HG02798 (cell line): ENCODE results near the gene PCARE.
"Not testable (repeated sequence)": the region's sequence is repeated elsewhere in the genome, so short reads cannot be mapped to it uniquely, and the experiment has no call there.

Source experiments
- ATAC-seq: cut with Tn5 transposase; IDR thresholded peaks from one replicate; pipeline ENCODE4 v1.9.1; 2021; ENCODE audit warnings: mild to moderate bottlenecking; ENCODE audit not compliant: unreplicated experiment, poor library complexity

PCARE gene

DNA sequence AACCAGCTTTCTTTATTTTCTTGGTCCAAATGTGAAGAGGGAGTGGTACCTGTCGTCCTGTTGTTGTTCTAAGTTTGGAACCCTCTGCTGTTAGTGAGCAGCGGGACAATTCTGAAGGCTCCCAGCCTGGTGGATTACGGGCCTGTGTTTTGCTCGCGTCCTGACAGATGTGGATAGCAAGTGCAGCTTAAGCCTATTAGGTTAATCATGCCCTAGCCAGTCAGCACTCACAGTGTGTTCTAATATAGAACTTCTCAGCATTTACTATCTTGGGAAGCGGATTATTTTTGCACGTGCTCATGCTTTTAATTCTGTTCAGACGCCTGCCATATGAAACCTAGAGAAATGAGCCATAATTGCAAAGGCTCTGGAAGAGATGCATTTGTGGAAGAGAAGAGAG lies at the start of gene PCARE:
TSS of gene PCARE (minus strand) at position 113 of the 400 bp plus-strand sequence. CDS start 262 bp downstream, outside the sequence.
- ATAC-seq = no peak

DNA sequence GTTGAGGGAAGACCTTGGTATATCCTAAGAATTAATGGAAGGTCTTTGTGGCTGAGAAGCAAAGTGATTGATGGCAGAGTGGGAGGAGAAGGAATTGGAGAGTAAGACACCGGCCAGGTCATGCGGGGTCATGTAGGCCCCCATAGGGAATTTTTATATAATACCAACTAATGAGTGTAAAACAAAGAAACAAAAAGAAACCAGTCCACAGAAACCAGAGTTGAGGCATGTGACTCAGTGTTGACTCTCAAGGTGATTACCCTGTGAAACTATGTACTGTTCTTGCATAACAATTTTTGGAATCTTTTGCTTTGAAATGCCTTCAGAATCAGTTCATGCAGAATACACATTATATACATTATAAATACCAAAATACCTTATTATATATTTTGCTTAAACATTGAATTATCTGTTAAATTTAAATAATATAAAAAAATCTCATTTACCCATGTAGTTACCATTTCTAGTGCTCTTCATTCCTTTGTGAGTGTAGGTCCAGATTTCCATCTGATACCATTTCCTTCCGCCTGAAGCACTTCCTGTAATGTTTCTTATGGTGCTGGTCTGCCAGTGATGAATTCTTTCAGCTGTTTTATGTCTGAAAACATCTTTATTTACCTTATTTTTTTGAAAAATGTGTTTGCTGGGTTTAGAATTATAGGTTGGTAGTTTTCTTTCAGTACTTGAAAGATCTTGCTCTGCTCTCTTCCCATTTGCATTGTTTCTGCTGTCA lies 49.5 kb upstream of the PCARE start:
- no peak for ATAC-seq

DNA sequence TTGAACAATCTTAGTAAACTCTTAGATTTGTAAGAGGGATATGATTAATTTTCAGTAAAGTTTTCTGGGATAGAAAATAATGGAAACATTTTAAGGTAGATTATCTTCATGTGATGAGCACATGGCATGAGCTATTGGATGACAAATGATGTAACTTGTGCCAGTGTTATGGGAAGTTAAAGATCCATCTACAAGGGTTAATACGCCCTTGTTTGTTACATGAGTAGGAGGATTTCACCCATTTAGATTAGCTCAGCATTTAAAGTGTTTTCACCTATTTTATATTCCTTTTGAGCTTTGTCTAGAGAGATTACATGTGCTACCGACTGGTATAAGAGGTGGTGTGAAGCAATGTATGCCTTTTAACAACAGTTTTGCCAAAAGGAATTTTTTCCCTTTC lies 46.5 kb upstream of the PCARE start:
- ATAC-seq = no peak

DNA sequence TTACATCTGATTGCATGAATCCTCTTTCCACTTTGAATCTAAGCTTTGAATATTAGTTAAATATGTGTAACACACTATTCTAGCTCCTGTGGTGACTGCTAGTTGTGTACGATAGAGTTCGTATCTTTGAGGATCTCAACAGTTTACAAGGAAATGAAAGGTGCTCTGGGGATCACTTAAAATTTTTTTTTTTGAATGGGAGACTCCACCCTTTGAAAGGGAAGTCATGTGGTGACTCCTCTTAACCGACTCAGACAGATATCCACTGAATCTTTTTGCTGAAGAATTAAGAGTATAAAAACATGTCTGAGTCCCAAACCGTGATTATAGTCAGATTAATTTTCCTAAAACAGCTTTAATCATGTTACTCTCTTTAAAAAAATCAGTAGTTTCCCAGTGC lies 44.9 kb upstream of the PCARE start:
- no peak for ATAC-seq

DNA sequence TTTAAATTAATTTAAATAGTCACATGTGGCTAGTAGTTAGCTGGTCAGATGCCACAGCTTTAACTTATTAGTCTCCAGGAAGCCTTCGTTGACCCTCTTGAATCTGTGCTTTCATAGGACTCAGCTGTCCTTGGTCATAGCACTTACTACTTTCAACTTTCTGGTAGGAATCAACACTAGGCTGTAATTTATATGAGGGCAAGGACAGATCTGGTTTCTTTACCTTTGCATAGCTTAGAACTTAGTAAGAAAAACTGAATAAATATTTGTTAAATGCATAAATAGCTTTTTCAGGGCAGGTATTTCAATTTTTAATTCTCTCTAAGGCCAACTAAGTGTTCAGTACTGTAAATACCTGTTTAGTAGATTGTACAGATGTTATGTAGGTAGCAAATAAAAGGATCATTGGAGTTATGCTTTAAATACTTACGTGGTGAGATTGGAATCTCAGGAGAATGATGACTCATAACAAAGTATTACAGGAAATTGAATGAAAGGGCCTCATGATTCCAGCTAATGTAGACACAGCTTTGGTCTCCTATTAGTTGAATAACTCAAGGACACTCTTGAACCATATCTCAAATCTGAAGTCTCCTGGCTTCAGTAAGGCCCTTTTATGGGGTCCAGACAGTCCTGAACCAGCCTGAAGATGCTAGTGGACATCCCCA lies 43.4 kb upstream of the PCARE start:
- no peak for ATAC-seq

DNA sequence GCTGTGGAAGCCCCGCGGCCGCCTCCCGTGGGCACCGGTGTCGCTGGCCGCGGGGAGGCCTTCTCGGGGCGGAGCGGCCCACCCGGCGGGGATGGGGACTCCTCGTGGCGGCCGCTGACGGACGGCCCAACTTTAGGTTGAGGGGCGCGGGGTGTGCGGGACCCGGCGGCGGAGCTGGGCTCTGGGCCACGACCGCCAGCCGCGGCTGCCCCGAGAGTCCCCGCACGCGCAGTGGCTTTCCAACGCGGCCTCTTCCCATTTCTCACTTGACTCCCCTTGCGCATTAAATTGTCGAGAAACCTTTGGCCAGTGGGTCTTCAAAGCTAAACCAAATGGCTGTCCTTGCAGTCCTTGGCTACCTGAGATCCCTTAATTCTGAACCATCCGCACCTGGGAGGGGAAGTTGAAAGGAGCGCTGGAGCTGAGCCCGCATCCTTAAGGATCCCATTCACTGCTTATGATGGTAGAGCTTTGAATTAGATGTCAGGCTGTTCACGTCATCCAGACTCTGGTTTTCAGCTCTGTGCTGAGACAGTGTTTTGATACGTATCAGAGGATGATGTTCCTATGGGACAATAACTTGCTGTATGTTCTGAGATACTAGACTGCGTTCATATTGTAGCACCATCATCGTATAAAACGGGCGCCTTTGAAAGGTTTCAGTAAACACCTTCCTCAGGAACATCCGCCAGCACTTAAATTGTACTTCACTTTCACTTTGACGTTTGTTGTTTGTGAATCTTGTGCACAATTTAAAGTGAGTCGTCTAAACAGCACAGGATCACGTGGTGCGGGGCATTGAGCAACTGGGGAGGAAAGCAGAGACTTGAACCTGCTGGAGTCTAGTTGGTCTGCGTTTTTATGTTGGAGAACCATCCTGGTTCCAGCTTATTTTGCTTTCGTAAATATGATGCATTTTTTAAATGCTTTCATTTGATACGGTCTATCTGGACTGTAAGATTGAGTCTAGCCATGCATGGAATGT lies 41.8 kb upstream of the PCARE start:
- peak; percentile 22 for ATAC-seq

DNA sequence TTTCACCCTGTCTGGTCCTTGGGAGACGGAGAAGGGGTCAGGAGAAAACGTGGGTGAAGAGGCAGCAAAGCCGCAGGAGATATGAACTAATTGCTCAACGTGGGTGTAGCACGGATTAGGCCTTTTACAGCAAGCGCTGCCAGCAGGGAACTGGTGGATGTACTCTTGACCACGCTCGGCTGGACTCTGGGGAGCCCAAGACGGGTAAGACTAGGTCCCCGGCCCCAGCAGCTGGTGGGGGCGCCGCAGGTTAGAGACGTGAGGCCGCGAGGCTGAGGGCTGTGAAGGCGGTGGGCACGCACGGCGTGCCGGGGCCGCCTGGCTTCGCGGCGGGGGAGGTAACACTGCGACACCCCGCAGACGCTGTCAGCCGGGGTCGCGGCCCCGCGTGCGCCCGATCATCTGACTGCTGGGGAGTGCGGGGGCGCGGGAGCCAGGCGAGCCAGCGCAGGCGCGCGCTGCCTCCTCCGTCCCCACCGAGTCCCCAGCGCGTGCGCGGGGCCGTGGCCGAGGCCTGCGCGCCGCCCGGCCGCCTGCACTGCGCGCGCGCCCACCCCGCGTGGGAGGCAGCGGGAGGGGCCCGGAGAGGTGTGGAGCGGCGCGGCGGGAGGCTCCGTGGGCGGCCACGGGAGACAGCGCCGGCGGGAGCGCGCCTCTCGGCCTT lies 40.8 kb upstream of the PCARE start, which contains the start of gene CLIP4:
TSS of gene CLIP4 (plus strand) at position 470 of the 664 bp plus-strand sequence. CDS start 5,974 bp downstream, outside the sequence.
- ATAC-seq = peak; percentile 68

DNA sequence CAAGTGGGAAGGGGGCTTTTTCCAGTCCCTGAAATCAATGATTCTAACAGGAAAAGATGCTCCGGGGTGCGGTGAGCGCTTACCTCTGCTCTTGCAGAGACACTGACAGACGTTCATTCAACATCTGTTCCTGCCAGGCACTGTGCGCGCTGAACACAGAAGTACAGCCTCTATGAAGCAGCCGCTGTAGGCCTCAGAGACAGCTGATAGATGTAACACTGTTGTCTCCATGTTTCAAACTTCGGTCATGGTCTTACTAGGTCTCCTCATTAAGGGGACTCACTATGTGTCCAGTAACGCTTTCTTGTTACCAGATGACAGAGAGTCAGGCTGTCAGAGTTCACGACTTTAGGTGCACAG lies 40.2 kb upstream of the PCARE start:
- no peak for ATAC-seq

DNA sequence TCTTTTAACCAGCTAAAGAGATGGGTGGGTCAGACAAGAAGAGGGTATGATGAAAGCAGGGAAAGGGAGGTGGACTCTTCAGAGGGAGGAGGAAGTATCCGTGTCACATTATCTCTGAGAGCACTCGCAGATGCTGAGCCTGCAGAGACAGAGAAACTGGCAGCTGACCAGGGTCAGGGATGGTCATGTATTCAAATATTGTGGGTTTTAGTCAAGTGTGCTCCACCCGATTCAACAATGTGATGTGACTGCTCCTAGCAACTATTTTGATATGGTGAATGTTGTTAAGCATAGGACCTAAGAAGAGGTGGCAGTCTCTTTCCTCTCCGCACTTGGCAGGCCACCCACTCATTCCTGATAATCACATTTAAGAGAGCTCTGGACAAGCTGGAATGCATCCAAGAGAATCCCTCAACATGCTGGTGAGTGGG lies 39.6 kb upstream of the PCARE start:
- ATAC-seq = peak; percentile 26

DNA sequence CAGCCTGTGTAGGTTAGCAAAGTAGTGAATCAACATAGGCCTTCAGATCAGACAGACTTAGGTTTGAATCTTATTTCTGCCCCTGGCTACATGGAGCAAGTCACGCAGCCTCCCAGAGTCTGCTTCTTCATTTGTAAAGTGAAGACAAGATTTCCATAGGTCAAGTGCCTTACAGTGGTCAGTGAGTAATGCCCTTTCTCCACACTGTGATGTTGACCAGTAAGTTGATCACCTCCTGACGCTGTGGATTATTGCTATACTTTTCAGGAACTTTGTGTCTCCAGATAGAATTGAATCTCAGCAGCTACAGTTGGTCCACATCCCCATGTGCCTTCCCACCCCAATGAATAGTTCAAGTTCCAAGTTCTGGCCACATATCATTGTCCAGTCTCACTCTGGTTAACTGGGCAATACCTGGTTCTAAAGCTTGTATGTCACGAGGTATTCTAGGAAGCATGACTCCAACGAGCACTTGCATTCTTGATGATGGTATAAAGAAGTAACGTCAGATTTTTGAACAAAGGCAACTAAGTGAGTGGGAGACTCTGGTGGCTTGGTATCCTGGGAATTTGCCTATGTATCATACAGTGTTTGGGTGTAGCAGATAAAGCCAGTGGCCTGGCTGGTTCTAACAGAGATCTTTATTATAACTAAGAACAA lies 38.8 kb upstream of the PCARE start:
- no peak for ATAC-seq

DNA sequence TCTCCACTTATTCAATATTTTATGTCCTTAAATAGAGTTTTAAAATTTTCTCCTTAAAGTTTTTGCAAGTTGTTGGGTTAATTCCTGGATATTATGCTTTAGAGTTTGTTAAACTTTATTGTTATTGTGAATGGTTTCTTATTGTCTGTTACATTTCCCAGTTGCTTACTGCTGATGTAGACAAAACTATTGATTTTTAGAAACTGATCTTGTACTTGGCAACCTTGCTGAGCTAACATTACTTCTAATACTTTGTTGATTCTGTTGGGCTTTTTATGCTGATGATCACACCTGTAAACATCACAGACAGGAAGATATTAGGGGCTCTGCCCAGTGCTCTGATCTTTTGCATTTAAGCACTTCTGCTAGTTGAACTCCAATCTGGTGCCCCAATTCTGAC lies 38.1 kb upstream of the PCARE start:
- ATAC-seq = no peak

DNA sequence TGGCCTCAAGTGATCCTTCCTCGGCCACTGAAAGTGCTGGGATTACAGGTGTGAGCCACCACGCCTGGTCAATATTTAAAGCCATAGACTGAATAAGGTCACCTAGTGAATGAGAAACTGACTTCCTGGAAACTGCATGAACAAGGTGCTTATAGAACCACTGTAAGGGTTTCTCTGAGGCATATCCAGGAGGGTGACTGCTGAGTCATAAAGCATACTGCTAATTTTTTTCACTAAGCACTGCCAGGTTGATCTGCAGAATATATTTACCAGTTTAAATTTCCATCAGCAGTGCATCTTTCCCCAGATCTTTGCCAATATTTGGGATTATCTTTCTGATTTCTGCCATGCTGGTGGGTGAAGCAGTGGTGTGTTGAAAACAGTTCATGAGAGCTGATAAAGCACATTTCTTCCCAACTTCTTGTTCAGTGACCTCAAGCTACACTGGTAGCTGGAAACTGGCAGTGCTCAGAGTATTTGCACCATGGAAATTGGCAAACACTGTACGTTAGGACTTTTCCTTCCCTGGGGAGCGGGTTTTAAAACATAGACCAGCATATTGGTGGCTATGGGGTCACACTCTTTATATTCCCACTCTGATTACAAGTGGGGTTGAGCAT lies 36.7 kb upstream of the PCARE start:
- peak; percentile 25 for ATAC-seq

DNA sequence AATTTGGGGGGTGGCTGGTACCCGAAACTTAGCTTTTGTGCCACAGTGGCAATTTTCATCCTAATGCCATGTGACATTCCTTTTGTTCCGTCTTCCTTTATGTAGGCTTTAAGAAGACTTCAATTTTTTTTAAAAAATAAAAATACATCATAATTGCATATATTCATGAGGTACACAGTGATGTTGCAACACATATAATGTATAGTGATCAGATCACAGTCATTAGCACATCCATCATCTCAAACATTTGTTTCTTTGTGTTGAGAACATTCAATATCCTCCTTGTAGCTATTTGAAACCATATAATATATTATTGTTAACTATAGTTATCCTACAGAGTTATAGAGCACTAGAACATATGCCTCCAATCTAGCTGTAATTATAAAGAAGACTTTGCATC lies 34.9 kb upstream of the PCARE start:
- ATAC-seq = no peak

DNA sequence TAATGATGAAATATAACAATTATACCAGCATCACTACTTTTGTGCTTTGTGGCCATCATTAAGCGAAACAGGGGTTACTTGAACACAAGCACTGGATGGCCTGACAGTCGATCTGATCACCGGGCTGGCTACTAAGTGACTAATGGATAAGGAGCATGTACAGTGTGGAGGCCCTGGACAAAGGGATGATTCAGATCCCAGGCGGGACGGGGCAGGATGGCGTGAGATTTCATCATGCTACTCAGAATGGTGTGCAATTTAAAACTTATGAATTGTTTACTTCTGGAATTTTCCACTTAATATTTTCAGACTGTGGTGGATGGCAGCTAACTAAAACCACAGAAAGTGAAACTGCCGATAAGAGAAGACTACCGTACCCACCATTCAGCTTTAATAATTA lies 33.9 kb upstream of the PCARE start:
- no peak for ATAC-seq

DNA sequence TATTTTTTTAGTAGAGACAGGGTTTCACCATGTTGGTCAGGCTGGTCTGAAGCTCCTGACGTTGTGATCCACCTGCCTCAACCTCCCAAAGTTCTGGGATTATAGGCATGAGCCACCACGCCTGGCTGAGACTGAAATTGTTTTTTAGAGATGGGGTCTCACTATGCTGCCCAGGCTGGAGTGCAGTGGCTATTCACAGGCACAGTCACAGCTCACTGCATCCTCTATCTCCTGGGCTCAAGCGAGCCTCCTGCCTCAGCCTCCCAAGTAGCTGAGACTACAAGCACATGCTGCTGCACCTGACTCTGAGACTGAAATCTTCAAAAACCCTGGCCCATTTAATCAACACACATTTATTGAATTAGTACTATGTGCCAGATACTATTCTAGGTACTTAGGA lies 33.2 kb upstream of the PCARE start:
- ATAC-seq = not testable (repeated sequence)

DNA sequence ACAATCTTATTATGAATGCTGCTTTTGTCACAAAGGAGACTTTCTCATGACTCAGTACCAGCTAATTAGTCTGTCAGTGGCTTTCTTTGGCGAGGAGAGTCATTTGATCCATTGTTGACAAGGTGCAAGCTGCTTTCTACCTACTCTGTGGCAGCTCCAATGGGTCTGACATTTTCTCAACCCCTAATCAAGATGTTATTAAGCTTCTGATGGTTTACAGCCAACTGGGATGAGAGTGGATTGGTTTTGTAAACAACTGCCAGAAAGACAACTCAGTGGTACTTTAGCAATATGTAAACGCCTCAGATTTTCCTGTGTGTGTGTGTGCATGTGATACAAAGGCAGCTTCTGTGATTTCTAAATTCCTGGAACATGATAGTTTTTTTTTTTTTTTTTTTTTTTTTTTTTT lies 32.7 kb upstream of the PCARE start:
- no peak for ATAC-seq

DNA sequence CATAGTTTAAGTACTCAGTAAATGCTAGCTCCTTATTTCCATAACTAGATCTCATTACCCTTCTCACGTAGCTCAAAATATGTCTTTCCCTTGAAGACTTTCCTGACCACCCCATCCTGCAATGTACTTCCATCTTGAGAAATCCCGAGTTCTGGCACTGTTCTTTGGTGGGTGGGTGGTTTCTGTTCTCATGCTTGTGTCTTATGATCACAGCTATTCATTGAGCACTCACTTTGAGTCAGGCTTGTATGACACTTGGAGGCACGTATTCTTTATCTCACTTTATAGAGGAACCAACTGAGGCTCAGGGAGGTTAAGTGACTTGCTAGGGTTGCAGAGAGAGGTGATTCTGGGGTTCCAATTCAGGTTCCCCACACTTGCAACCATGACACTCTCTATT lies 31.9 kb upstream of the PCARE start:
- ATAC-seq = no peak

DNA sequence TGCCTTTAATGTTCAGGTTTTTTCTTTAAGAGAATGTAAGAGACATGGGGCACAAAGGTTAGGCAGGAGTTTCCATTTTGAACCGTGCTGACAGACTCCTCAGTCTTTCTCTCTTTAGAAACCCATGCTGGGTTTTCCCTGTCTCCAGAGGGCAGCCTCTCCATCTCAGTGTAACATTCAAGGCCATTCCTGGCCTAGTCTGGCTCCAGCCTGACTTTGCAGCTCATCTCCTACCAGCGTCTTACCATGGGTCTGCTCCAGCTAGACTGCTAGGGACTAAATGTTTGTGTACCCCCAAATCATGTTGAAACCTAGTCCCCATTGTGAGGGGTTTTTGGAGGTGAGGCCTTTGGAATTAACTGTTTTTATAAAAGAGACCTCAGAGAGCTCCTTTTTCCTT lies 31.1 kb upstream of the PCARE start:
- ATAC-seq = no peak

DNA sequence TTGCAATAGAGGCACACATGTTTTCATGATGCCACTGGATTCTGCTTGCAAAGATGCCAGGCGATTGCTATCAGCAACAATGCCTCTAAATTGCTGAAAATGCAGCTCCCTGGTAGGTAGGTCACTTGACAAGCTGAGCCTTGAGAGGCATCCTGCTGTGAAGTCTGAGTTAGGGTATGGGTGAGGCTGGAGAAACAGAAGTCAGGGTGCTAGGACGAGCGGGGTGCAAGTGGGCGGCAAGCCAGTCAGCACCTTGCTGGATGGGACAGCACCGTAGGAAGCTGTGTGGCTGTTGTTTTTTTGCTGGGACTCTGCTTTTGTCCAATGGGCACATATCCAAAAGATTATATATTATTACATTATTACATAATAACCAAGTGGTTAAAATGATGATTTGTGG lies 30.4 kb upstream of the PCARE start:
- ATAC-seq = no peak
